ENCODE data around the gene ADAMTS14.

Gene ADAMTS14

DNA sequence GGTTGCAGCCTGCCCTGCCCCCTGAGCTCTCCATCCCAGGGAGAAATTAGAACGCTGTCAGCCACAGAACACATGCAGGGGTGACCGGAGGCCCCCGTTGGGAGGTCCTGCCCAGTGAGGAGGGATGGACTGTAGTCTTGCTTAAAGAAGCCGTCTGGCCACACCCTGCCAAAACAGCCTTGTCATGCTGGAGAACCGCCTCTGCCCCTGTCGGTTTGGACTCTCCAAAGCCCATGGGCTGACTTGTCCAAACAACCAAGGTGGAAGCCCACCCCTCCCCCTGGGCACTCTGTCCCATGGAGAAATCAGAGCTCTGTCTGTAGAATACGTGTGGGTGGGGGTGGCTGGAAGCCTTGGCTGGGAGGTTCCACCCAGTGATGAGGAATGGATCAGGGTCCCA, 125.5 kb downstream of the ADAMTS14 start:
- no peak for DNase-seq

DNA sequence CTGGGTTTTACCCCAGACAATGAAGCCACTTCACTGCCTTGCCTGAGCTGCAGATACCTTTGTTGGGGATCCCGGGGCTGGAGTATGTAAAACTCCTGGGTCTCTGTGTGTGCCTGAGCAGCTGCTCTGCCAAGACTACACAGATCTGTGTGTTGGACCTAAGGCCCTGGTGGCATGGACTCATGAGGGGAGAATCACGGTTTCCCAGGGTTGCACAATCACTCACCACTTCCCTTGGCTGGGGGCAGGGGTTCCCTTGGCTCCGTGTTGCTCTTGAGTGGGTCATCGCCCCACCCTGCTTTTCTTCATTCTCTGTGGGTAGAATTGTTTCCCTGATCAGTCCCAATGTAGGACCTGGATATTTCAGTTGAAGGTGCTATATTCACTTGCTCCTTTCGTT, 126.8 kb downstream of the ADAMTS14 start:
- DNase-seq: no peak

DNA sequence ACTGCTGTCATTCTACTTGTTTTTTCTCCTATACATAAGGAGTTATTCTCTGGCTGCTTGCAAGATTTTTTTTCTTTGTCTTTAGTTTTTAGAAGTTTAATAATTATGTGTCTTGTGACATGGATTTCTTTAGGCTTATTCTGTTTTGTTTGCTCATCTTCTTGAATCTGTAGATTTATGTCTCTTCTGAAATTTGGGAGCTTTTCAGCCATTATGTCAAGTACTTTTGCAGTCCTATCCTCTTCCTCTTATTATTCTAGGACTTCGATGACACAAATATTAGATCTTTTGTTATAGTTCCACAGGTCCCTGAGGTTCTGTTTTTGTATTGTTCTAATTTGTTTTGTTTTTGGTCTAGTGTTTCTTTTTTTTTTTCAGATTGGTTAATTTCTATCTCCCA, 129.5 kb downstream of the ADAMTS14 start:
- DNase-seq: no peak

DNA sequence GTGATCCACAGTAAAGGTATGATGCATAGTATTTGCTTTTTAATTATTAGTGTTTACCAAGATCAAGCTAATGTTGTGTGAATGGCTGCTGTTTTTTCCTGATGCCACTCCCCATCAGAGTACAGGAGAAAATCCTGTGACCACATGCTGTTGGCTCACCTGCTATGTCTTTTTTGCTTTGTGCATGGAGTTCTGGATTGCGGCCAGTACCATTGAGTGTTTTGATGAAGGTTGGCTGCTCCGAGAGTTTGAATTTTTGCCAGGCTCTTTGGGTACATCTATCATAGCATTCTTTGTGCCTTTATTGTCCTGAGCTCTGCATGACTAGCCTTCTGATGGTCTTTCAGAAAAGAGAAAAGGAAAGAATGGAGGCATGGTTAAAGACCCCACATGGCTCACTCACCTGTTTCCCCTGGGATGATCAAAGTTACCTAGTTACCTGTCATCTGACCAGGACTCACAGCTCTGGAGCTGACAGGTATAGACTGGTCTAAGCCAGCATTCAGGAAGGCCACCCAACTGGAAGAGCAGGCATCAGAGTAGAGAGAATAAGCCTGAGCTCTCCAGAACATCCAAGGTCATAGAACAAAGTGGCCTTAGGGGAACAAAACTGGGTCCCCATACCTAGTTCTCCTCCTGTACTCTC, 131.6 kb downstream of the ADAMTS14 start:
- no peak for DNase-seq

DNA sequence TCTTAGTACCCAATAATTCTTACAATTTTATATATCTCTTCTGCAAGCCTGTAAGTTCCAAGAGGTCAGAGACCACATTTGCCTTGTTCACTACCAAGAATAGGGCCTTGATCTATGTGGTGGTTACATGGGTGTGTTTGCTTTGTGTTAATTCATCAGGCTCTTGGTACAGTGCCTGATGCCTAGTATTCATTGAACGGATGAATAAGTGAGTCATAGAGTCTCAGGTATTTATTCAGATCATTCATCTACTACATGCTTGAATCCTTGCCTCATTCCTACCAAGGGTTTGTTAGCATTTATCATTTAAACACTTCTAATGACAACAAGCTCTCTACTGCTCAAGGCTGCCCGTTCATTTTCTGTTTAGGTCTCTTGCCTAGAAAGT, 132.1 kb downstream of the ADAMTS14 start:
- DNase-seq: no peak

DNA sequence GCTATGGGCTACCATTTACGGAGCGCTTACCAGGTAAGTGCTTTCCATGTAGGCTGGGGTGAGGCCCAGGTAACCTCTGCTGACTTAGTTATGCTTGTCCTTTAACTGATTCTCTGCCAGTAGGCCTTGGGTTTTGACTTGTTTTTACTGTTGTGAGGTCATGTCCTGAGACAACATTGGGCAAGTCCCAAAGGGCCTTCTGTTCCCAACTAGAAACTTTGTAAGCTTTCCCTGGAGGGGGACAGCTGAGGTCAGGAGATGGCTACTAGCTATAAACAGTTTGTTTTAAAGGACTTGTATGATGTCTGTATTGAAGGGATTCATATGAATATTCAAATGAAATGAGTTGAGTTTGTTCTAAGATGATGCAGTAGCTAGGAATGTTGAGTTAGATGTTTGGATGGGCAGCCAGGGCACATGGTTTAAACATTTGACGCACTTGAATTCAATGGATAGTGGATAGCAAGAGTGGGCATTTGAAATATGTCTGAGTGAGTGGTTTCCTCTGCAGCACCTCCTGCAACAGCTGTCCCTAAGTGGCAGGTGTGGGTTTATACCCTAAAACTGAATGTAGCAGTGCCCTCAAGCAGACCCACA, 133.4 kb downstream of the ADAMTS14 start:
- DNase-seq: no peak

DNA sequence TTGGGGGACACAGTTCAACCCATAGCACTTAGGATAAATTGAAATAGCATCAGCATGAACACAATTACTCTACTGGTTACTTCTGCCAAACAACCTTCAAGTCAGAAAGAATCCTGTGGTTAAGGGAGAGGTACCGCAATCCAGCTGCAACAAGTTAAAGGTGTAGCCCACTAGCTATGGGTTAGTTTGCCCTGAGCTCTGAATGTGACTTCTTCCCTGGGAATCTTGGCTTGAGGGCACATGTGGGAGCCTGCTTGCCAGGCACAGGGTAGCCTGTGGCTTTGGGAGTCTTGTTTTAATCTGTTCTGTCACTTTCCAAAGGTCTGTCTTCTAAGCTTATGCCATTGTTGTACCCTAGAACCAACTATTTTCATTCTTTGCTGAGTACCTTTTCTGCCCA, 134.5 kb downstream of the ADAMTS14 start:
- no peak for DNase-seq

DNA sequence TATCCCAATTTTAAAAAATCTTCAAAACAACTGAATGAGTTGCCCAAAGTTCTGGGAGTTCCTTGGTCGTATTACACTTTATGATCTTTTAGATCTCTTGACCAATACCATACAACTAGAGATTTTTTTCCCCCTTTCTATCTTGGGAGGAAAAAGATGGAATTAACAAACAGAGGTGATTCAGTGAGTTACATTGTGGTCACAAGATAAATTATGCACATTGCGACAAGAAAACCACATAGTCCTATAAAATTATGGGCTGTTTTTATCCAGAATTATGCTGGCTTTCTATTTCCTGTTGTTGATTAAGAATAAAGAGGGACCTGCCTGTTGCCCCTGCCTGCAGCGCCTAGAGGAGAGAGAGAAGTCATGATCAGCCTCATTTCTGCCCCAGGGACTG, 135.2 kb downstream of the ADAMTS14 start:
- DNase-seq: no peak

DNA sequence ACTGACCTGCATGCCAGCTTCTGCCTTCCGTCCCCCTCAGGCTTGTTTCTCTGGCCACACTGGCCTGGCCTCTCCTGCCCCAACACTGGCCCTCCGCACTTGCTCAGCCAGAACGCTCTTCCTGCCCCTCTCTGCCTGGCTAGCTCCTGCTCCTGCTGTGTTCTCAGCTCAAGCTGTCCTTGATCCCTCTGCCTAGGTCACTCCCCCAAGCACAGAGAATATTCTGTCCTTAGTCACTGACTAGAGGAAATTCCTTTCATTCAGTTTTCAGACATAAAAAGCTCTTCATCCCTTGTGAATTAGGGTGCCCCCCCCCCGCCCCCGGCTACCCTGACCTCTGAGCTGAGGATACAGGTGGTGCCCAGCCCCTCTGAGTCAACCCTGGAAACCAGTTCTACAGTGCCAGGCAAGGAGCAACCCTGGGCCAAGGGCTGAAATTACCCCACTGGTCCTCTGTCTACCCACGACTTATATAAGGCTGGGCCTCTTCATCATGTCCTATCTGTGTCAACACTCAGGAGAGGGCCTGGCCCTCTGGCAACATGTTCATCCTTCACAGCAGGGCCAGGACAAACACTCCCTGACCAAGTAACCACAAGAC, 136.8 kb downstream of the ADAMTS14 start:
- no peak for DNase-seq

DNA sequence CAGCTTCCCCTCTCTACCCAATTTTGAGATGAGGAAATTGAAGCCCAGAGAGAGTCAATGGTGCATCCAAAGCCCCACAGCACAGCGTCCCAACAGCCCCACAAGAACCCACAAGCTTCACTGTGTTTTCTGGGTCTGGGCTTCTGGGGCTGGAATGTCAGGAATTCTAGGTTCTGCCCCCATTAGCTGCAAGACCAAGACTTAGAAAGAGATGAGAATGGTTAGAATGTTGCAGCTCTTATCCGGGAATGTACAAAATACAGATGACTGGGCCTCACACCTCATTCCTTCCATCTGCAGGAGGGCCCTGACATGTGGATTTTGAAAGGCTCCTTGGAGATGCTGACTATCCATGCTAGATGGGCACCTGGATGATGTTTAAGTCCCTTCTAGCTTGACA, 137.4 kb downstream of the ADAMTS14 start:
- no peak for DNase-seq

DNA sequence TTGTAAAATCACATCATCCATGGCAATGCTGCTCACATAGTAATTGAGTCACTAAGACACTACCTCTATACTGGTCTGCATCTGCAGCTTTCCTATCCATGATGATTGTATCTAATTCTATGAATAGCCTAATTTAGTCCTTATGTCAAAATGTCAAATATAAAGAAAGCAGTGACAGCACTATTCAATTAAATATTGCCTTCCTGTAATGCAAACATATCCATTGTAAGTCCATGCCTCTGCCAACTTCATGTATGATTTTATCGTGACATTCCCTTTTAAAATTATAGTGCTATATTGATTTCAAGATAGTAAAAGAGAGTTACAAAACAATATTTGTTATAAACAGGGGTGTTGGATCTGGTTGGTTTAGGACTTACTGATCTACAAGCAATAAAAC, 138.7 kb downstream of the ADAMTS14 start:
- DNase-seq: no peak

DNA sequence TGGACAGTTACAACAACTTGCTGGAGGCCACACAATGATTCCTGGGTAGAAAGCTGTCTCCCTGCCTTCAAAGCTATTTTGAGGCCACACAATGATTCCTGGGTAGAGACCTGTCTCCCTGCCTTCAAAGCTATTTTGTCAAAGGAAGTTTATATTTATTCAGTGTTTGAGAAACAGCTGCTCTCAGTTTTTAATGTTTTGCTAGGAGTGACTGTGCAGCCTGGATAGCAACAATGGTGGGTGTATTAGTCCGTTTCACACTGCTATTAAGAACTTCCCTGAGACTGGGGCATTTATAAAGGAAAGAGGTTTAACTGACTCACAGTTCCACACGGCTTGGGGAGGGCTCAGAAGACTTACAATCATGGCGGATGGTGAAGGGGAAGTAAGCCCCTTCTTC, 139.6 kb downstream of the ADAMTS14 start:
- DNase-seq: no peak

All from central memory CD4-positive, alpha-beta T cell (primary cell).